Pulmonary artery endothelial cell (primary cell): ENCODE measurements around the gene DGCR6. TPM values are rescaled to one million over a fixed set of nuclear protein-coding genes. Genes with fewer than 3 reads are reported as not detected.
"Not testable (repeated sequence)": the region's sequence is repeated elsewhere in the genome, so short reads cannot be mapped to it uniquely, and the experiment has no call there.

Source experiments
- DNase-seq: peaks from one replicate; pipeline ENCODE4 v3.0.0-alpha.2; 2011; ENCODE audit warnings: low read depth, low spot score
- total RNA-seq: library from RNA; depleted of rRNA; stranded (reverse); fragments of >200 nt; gene quantifications from 2 replicates; pipeline ENCODE4 v1.2.3, GENCODE V29; 2014

Gene DGCR6
- total RNA-seq, 1 donor from 2014 or later = 0.26 TPM

- not testable (repeated sequence) for DNase-seq
Measured at GRCh38 chr22:18960166-18960820, 54.2 kb downstream of the DGCR6 start.

- not testable (repeated sequence) for DNase-seq
Measured at GRCh38 chr22:18961201-18961600, 55.1 kb downstream of the DGCR6 start.

Other genes starting within 250 kb of the DGCR6 start
- gene PRODH, start 30.0 kb downstream of the DGCR6 start, total RNA-seq = not detected in 2 replicates
- 36.4 and 52.1 TPM in 2 replicates for gene DGCR2, start 216.1 kb downstream of the DGCR6 start, total RNA-seq
- not detected in 2 replicates for gene TSSK2, start 225.0 kb downstream of the DGCR6 start, total RNA-seq
- gene ESS2, start 238.3 kb downstream of the DGCR6 start, total RNA-seq = 9.6 and 13.4 TPM in 2 replicates
- gene GSC2, start 244.0 kb downstream of the DGCR6 start, total RNA-seq = 0.07 TPM in 1 of 2 replicates, not detected in the other